Stimulated activated naive B cell treated with anti-CD40 and anti-IgM and Interleukin-4, amounts not matched to agents 10 μg/mL and 1 μg/mL and 100 μg/mL, for 72 hours (primary cell): ENCODE data around the gene STK39.

Experiments
- ATAC-seq, 2 donors: fragments of 150-1000 bp; cut with Tn5 transposase; replicated peaks; 2 replicates each; pipeline ENCODE4 v1.10.0; 2021; ENCODE audit warnings: moderate library complexity in 1 of 2
- DNase-seq: peaks from one replicate; pipeline ENCODE4 v3.0.0; 2021
- H3K27ac Mint-ChIP-seq: one replicate; pipeline ENCODE4 v1.8.0; 2022; ENCODE audit warnings: mild to moderate bottlenecking, mixed read lengths
- H3K27me3 Mint-ChIP-seq, 2 donors: one replicate each; pipeline ENCODE4 v1.8.0; 2022; ENCODE audit warnings: mixed read lengths in 2 of 2
- H3K36me3 Mint-ChIP-seq, 2 donors: one replicate each; pipeline ENCODE4 v1.8.0; 2022; ENCODE audit warnings: mixed read lengths in 2 of 2, mild to moderate bottlenecking in 1 of 2
- H3K4me1 Mint-ChIP-seq, 2 donors: one replicate each; pipeline ENCODE4 v1.8.0; 2022; ENCODE audit warnings: mixed read lengths in 2 of 2, mild to moderate bottlenecking in 1 of 2
- H3K4me3 Mint-ChIP-seq, 2 donors: one replicate each; pipeline ENCODE4 v1.8.0; 2022; ENCODE audit warnings: mild to moderate bottlenecking in 2 of 2, mixed read lengths in 2 of 2, moderate library complexity in 1 of 2
- H3K9me3 Mint-ChIP-seq, 2 donors: one replicate each; pipeline ENCODE4 v1.8.0; 2022; ENCODE audit warnings: mixed read lengths in 2 of 2, mild to moderate bottlenecking in 1 of 2

Gene STK39

GRCh38 chr2:168210895-168211570 is 36.4 kb downstream of the STK39 start:
- Mint-ChIP-seq H3K27me3 (no peaks in the 10 kb centered on the region), H3K4me1 (peaks cover 27 to 37% of the 10 kb centered on the region in 2 donors), H3K27ac (peak overlapping the region; percentile 1), H3K36me3 (peaks cover 3 to 11% of the 10 kb centered on the region in 2 donors), H3K9me3 (no peaks in the 10 kb centered on the region), H3K4me3 (peak overlapping the region; percentile 45 to 53)
- peak; percentile 82 to 89 for ATAC-seq
- DNase-seq, result no peak

GRCh38 chr2:168210216-168210894 is 37.0 kb downstream of the STK39 start:
- H3K4me3 Mint-ChIP-seq, result peak overlapping the region; percentile 45 to 53
- ATAC-seq (no peak), DNase-seq (no peak)
- H3K9me3 Mint-ChIP-seq, result no peaks in the 10 kb centered on the region
- peaks cover 3 to 8% of the 10 kb centered on the region in 2 donors for H3K36me3 Mint-ChIP-seq
- H3K4me1 Mint-ChIP-seq, result peaks cover 27 to 37% of the 10 kb centered on the region in 2 donors
- H3K27ac Mint-ChIP-seq, result no peak overlapping the region
- H3K27me3 Mint-ChIP-seq, result no peaks in the 10 kb centered on the region

GRCh38 chr2:168208652-168209051 is 38.7 kb downstream of the STK39 start:
- no peak overlapping the region for H3K4me3 Mint-ChIP-seq
- DNase-seq (no peak), ATAC-seq (no peak)
- no peaks in the 10 kb centered on the region for H3K9me3 Mint-ChIP-seq
- peaks cover 27 to 40% of the 10 kb centered on the region in 2 donors for H3K4me1 Mint-ChIP-seq
- peaks cover 4 to 8% of the 10 kb centered on the region in 2 donors for H3K36me3 Mint-ChIP-seq
- no peaks in the 10 kb centered on the region for H3K27me3 Mint-ChIP-seq
- H3K27ac Mint-ChIP-seq, result no peak overlapping the region

- peaks cover 27 to 45% of the 10 kb centered on the region in 2 donors for H3K4me1 Mint-ChIP-seq
- no peak overlapping the region for H3K4me3 Mint-ChIP-seq
These were observed 39.5 kb downstream of the STK39 start for GRCh38 chr2:168207851-168208250.

GRCh38 chr2:168203762-168204693 is 43.4 kb downstream of the STK39 start:
- no peak overlapping the region for H3K27ac Mint-ChIP-seq
- no peak overlapping the region for H3K4me3 Mint-ChIP-seq
- no peaks in the 10 kb centered on the region for H3K27me3 Mint-ChIP-seq
- H3K4me1 Mint-ChIP-seq, result peaks cover 17 to 33% of the 10 kb centered on the region in 2 donors
- H3K9me3 Mint-ChIP-seq, result no peaks in the 10 kb centered on the region
- peaks cover 10 to 15% of the 10 kb centered on the region in 2 donors for H3K36me3 Mint-ChIP-seq
- DNase-seq (no peak), ATAC-seq (no peak)

More at GRCh38 chr2:168207851-168208250, 39.5 kb downstream of the STK39 start:
- DNase-seq (no peak), ATAC-seq (no peak)
- no peaks in the 10 kb centered on the region for H3K9me3 Mint-ChIP-seq
- H3K27ac Mint-ChIP-seq, result no peak overlapping the region
- peaks cover 8 to 10% of the 10 kb centered on the region in 2 donors for H3K36me3 Mint-ChIP-seq
- H3K27me3 Mint-ChIP-seq, result no peaks in the 10 kb centered on the region

GRCh38 chr2:168201584-168202116 is 45.7 kb downstream of the STK39 start:
- no peaks in the 10 kb centered on the region for H3K9me3 Mint-ChIP-seq
- DNase-seq, result no peak
- no peak overlapping the region for H3K4me3 Mint-ChIP-seq
- H3K27ac Mint-ChIP-seq, result peak overlapping the region; percentile 16
- ATAC-seq, result no peak
- peaks cover 3 to 12% of the 10 kb centered on the region in 2 donors for H3K36me3 Mint-ChIP-seq
- H3K27me3 Mint-ChIP-seq, result no peaks in the 10 kb centered on the region
- peaks cover 12 to 40% of the 10 kb centered on the region in 2 donors for H3K4me1 Mint-ChIP-seq

GRCh38 chr2:168200930-168201583 is 46.3 kb downstream of the STK39 start:
- ATAC-seq, result peak; percentile 73 to 89
- Mint-ChIP-seq H3K4me3 (no peak overlapping the region), H3K36me3 (peaks cover 3 to 12% of the 10 kb centered on the region in 2 donors), H3K27me3 (no peaks in the 10 kb centered on the region), H3K27ac (no peak overlapping the region), H3K9me3 (no peaks in the 10 kb centered on the region), H3K4me1 (peaks cover 14 to 45% of the 10 kb centered on the region in 2 donors)
- no peak for DNase-seq

- peaks cover 24 to 56% of the 10 kb centered on the region in 2 donors for H3K4me1 Mint-ChIP-seq
These were observed 48.8 kb downstream of the STK39 start for GRCh38 chr2:168198476-168199207.

GRCh38 chr2:168196764-168197180 is 50.6 kb downstream of the STK39 start:
- Mint-ChIP-seq H3K36me3 (no peaks in the 10 kb centered on the region), H3K9me3 (no peaks in the 10 kb centered on the region), H3K27me3 (no peaks in the 10 kb centered on the region), H3K27ac (no peak overlapping the region), H3K4me3 (no peak overlapping the region), H3K4me1 (peaks cover 39 to 53% of the 10 kb centered on the region in 2 donors)
- ATAC-seq (no peak), DNase-seq (no peak)

More at GRCh38 chr2:168198476-168199207, 48.8 kb downstream of the STK39 start:
- Mint-ChIP-seq H3K27ac (peak overlapping the region; percentile 34), H3K9me3 (no peaks in the 10 kb centered on the region), H3K27me3 (no peaks in the 10 kb centered on the region), H3K36me3 (peaks cover 3 to 10% of the 10 kb centered on the region in 2 donors), H3K4me3 (no peak overlapping the region)
- DNase-seq, result no peak
- no peak for ATAC-seq

- DNase-seq (peak; percentile 74), ATAC-seq (peak; percentile 93)
- peak overlapping the region; percentile 98 for H3K27ac Mint-ChIP-seq
- peak overlapping the region; percentile 75 to 78 for H3K4me3 Mint-ChIP-seq
- no peaks in the 10 kb centered on the region for H3K36me3 Mint-ChIP-seq
- no peaks in the 10 kb centered on the region for H3K27me3 Mint-ChIP-seq
- peaks cover 33 to 45% of the 10 kb centered on the region in 2 donors for H3K4me1 Mint-ChIP-seq
- no peaks in the 10 kb centered on the region for H3K9me3 Mint-ChIP-seq
These were observed 52.4 kb downstream of the STK39 start for GRCh38 chr2:168194784-168195522.

GRCh38 chr2:168192839-168193616 is 54.4 kb downstream of the STK39 start:
- ATAC-seq (peak; percentile 31 to 38), DNase-seq (no peak)
- Mint-ChIP-seq H3K4me3 (peak overlapping the region; percentile 27 to 49), H3K27ac (peak overlapping the region; percentile 79), H3K36me3 (peaks cover 0 to 1% of the 10 kb centered on the region in 2 donors), H3K27me3 (no peaks in the 10 kb centered on the region), H3K9me3 (no peaks in the 10 kb centered on the region), H3K4me1 (peaks cover 33 to 45% of the 10 kb centered on the region in 2 donors)
